Astrocyte of the cerebellum (primary cell): ENCODE measurements around the gene ANKRD13B.

Experiments used
- DNase-seq: peaks from one replicate; pipeline ENCODE4 v3.0.0-alpha.2; 2011; ENCODE audit warnings: low read depth
- H3K4me3 ChIP-seq: 2 replicates; pipeline ENCODE4 v1.5.1; 2011; ENCODE audit warnings: mild to moderate bottlenecking, low read depth, low read length, moderate library complexity
- in situ Hi-C: cut with HindIII; loops from 2 replicates; pipeline ENCODE4 v1.10.0; 2017; ENCODE audit warnings: low sequenced_read_pairs
- TF ChIP-seq, protein P1 (sequence below): IDR thresholded peaks from 2 replicates; pipeline ENCODE4 v1.5.1; 2012; ENCODE audit warnings: low read length, low read depth, moderate library complexity, mild to moderate bottlenecking; ENCODE audit errors: missing control alignments

ANKRD13B gene

DNA sequence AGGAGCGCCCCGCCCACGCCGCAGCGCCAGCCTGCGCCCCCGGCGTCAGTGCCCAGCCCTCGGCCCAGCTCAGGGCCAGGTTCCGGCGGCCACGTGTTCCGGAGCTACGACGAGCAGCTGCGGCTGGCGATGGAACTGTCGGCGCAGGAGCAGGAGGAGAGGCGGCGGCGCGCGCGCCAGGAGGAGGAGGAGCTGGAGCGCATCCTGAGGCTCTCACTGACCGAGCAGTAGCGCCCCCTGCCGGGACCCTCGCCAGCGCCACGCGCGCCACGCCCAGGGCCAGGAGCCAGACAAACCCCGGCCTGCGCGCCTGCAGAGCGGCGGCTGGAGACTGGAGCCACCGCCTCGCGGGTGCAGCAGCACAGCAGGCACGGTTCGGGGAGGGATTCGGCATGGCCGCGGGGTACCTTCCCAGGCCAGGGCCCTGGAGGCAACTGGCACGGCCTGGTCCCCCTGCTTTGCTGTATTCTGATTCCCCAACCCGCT is 20.5 kb downstream of the ANKRD13B start:
- TF ChIP-seq, protein P1, sequence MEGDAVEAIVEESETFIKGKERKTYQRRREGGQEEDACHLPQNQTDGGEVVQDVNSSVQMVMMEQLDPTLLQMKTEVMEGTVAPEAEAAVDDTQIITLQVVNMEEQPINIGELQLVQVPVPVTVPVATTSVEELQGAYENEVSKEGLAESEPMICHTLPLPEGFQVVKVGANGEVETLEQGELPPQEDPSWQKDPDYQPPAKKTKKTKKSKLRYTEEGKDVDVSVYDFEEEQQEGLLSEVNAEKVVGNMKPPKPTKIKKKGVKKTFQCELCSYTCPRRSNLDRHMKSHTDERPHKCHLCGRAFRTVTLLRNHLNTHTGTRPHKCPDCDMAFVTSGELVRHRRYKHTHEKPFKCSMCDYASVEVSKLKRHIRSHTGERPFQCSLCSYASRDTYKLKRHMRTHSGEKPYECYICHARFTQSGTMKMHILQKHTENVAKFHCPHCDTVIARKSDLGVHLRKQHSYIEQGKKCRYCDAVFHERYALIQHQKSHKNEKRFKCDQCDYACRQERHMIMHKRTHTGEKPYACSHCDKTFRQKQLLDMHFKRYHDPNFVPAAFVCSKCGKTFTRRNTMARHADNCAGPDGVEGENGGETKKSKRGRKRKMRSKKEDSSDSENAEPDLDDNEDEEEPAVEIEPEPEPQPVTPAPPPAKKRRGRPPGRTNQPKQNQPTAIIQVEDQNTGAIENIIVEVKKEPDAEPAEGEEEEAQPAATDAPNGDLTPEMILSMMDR, result peak; percentile 75
- DNase-seq, result peak; percentile 39
- in situ Hi-C loops, result no loop called here
- no peak overlapping the region for H3K4me3 ChIP-seq

DNA sequence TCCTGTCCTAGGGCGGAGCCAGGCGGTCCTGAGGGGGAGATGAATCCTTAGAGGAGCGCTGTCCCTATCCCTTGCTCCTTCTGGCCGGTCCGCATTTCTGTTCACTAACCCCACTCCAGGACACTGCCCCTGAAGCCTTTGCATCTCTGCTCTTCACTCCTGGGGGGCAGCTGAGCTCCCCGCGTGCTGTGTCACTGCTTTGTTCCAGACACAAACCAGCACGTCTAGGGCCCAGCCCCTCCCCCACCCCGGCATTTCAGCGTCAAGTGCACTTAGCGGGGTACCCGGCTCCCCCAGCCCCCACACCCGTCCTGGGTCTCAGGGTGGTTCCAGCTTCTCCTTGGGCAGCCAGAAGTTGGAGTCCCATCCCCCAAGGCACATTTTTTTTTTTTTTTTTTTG is 20.9 kb downstream of the ANKRD13B start:
- DNase-seq, result no peak
- no peak overlapping the region for H3K4me3 ChIP-seq
- in situ Hi-C loops, result no loop called here

DNA sequence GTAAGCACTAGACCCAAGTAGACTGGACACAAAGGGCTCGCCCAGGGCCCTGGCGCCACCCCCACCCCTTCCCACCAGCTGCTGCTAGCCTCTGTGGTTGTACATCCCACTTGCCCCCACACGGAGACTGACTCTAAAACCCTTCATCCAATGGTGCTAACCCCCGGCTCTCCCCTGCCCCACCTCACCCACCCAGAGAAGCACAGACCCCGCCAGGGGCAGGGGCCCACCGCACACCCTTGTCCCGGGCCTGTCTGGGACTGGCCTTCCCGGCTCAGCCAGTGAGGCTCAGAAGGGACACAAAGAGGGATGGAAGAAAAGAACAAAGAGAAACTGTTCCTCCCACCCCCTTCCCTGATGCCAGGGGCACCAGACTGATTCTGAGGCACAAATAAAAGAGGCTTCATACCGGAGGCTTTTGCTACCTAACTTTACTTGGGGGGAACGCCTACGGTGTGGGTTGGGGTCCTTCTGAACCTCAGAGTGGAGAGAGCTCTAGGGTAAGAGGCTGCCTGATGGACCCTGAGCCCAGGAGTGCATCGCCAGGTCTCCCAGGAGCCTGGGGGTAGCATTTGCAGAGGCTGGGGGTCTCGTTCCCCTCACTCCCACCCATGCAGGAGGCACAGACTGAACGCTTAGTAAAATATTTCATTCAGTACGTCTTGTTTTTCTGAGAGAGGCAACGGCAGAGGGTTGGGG is 21.6 kb downstream of the ANKRD13B start:
- in situ Hi-C loops, result no loop called here
- H3K4me3 ChIP-seq, result no peak overlapping the region
- TF ChIP-seq, protein P1, result no peak
- no peak for DNase-seq

More for the DNA sequence above, 20.9 kb downstream of the ANKRD13B start:
- TF ChIP-seq, protein P1, result no peak

DNA sequence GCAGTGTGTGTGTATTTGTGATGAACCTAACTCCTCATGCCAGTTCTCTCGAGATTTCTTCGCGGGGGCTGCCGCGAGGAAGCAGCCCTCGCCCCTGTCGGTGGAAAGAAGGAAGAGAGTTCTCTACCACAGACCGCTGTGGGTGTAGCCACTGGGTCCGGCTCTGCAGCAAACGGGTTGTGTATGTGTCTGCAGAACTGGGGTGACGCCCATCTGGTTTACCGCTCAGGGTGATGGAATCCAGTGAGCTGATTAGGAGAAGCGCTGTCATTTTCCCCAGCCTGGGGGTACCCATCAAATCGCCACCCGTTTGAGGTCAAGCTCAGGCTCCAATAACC is 22.1 kb downstream of the ANKRD13B start:
- in situ Hi-C loops, result no loop called here
- H3K4me3 ChIP-seq, result peak overlapping the region; percentile 29
- TF ChIP-seq, protein P1, result no peak
- no peak for DNase-seq

DNA sequence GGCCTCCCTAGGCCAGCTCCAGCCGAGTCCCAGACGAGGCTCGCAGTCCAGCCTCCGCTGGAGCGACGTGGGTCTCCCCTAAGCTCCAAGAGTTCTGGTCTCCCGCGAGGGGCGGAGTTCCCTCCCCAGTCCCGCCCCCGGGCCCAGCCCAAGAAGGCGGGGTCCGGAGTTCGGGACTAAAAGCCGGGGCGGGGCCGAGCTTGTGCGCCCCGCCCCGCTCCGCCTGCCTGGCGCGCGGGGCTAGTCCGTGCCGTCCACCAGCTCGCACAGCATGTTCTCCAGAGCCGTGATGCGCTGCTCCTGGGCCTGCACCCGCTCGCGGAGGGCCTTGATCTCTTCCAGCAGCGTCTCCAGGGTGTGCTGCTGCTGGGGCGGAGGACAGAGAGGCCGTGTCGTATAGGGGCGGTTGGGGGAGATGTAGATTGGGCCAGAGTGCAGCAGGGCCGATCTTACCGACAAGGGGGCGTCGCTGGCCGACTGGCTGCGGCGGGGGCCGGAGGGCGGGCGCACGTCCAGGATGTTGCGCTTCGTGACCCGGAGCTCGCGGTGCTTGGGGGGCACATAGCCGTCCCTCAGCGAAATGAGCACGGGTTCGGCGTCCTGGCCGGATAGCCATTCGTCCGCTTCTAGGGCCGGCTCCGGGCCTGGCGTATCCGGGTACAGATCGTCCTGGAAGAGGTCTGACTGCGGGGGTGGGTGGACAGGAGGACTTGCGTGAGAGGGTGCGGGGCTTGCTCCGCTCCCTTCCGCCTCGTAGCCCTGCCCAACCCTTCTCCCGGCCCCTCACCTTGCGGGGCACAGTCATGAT is 22.8 kb downstream of the ANKRD13B start:
- DNase-seq, result no peak
- in situ Hi-C loops, result no loop called here
- TF ChIP-seq, protein P1, result no peak
- peak overlapping the region; percentile 29 for H3K4me3 ChIP-seq

DNA sequence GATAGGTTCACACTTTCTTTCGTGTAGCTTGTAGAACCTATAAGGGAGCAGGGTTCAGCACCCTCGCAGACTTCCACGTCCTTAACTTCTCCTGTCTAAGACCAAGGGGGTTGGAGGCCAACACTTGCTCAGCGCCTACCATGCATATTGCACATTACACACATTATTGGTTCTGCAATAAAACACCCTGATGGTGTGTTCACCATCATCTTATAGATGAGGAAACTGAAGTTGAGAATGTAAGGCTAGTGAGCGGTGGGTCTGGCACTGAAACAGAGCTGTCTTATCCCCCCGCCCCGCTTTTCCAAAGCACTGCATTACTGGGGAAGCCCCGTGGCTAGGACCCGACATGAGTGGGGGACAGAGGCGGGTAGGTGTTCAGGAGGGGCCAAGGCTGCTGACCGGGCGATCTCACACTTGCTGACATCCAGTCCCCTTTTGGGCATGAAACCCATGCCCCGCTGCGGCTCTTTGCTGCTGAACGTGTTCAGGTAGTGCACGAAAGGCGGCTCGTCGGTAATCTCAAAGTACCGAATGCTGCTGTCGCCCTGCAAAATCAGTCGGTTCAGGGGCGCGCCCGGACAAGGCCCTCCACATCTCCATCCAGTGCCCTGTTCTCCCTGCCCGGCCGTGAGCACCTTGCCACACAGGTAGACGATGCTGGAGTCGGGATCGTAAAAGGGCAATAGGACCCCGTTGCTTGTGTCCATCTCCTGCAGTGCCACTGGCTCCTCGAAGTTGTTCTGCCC is 23.5 kb downstream of the ANKRD13B start:
- in situ Hi-C loops, result no loop called here
- H3K4me3 ChIP-seq, result no peak overlapping the region
- TF ChIP-seq, protein P1, result no peak
- no peak for DNase-seq
